K562 (cell line): Measurements from ENCODE around the gene CALB2. TPM values are rescaled to one million over a fixed set of nuclear protein-coding genes. Genes with fewer than 3 reads are reported as not detected.
A peak's percentile ranks its signal among the peaks of the same experiment; 100 is the strongest.

Source experiments
- ATAC-seq: fragments of 200-7000 bp; cut with Tn5 transposase; 3 replicates; pipeline ENCODE4 v1.9.1; 2020; ENCODE audit warnings: moderate library complexity
- BruUV-seq: library from RNA; stranded (reverse); fragments of 400-500 nt; replicated peaks from 2 replicates; lab custom pipeline; 2021; lab: Mats Ljungman, UMichigan
- CTCF ChIA-PET: fragments of 300-600 bp; formaldehyde crosslinking; extraction: SDS; loops from one replicate; lab custom pipeline; 2021; ENCODE audit warnings: low intra/inter-chr PET ratio; lab: Yijun Ruan, JAX
- POLR2A ChIA-PET: fragments of 300-600, 350-650 bp; sonication (Branson Sonifier 250); formaldehyde crosslinking; extraction: SDS; loops from one replicate; lab custom pipeline; 2021; ENCODE audit warnings: antibody characterized with exemption, inconsistent platforms; lab: Yijun Ruan, JAX
- DNase-seq, 4 experiments: peaks; one replicate each; pipeline versions ENCODE4 v3.0.0 to v3.0.0-alpha.2; 2011 to 2018; ENCODE audit warnings: low spot score in 3 of 4, mixed read lengths in 3 of 4; ENCODE audit errors: extremely low read depth in 1 of 4
- FAIRE-seq: peaks from 2 replicates; lab custom pipeline; 2011; peaks lifted over from hg19 to GRCh38; lab: Jason Lieb, UNC
- H2AFZ ChIP-seq: 2 replicates; pipeline ENCODE4 v1.6.0; 2011; ENCODE audit warnings: low read depth, low read length, control low read depth, inconsistent platforms
- H3K27ac ChIP-seq: fragments of 200-600 bp; 3 replicates; pipeline ENCODE4 v1.8.0; 2011; ENCODE audit warnings: low read depth, mild to moderate bottlenecking, control low read depth, inconsistent platforms, low read length, moderate library complexity, mixed read lengths; ENCODE audit errors: extremely low read depth
- H3K27me3 ChIP-seq, 2 experiments: fragments of 300-600 bp in 1 of 2; 2 replicates in 1 of 2; 3 replicates in 1 of 2; pipeline versions ENCODE4 v1.6.0 to v1.8.0; 2011; ENCODE audit warnings: inconsistent platforms in 2 of 2, low read length in 2 of 2, mild to moderate bottlenecking in 1 of 2, mixed read lengths in 1 of 2, moderate library complexity in 1 of 2; ENCODE audit not compliant: control insufficient read depth in 2 of 2, insufficient read depth in 2 of 2
- H3K36me3 ChIP-seq: fragments of 300-600 bp; 3 replicates; pipeline ENCODE4 v1.8.0; 2011; ENCODE audit warnings: mild to moderate bottlenecking, low read length, inconsistent platforms; ENCODE audit not compliant: control insufficient read depth, insufficient read depth
- H3K4me1 ChIP-seq, 2 experiments: fragments of 200-600 bp in 1 of 2; replicated peaks in 1 of 2; 2 replicates in 1 of 2; 3 replicates in 1 of 2; pipeline versions ENCODE4 v1.5.1 to v1.8.0; 2011; ENCODE audit warnings: inconsistent platforms in 2 of 2, low read length in 2 of 2, mild to moderate bottlenecking in 1 of 2, mixed read lengths in 1 of 2, moderate library complexity in 1 of 2; ENCODE audit not compliant: control insufficient read depth in 2 of 2, insufficient read depth in 2 of 2
- H3K4me2 ChIP-seq: 2 replicates; pipeline ENCODE4 v1.6.1; 2011; ENCODE audit warnings: low read length, control low read depth, inconsistent platforms, mixed read lengths; ENCODE audit not compliant: insufficient read depth
- H3K4me3 ChIP-seq: fragments of 200-600 bp; sonication (generic), shearing (Covaris generic); 2 replicates; pipeline ENCODE4 v1.5.1; 2016; ENCODE audit warnings: control low read depth, inconsistent platforms
- H3K79me2 ChIP-seq: fragments of 200-600 bp; 3 replicates; pipeline ENCODE4 v1.8.0; 2011; ENCODE audit warnings: low read length, inconsistent platforms; ENCODE audit not compliant: control insufficient read depth, insufficient read depth
- H3K9ac ChIP-seq, 2 experiments: 2 replicates each; pipeline versions ENCODE4 v1.6.0 to v1.6.1; 2011; ENCODE audit warnings: low read depth in 2 of 2, low read length in 2 of 2, control low read depth in 1 of 2, inconsistent platforms in 1 of 2, mild to moderate bottlenecking in 1 of 2, mixed read lengths in 1 of 2; ENCODE audit not compliant: insufficient read depth in 1 of 2
- H3K9me1 ChIP-seq: one replicate; pipeline ENCODE4 v1.6.0; 2011; ENCODE audit warnings: inconsistent platforms, mild to moderate bottlenecking, low read length, moderate library complexity; ENCODE audit not compliant: control insufficient read depth, insufficient read depth
- H3K9me3 ChIP-seq: replicated peaks from 2 replicates; pipeline ENCODE4 v1.5.1; 2011; ENCODE audit warnings: low read depth, low read length, inconsistent platforms; ENCODE audit not compliant: control insufficient read depth, insufficient read depth
- H4K20me1 ChIP-seq: replicated peaks from 2 replicates; pipeline ENCODE4 v1.6.1; 2011; ENCODE audit warnings: low read length, inconsistent platforms, mixed read lengths; ENCODE audit not compliant: control insufficient read depth, insufficient read depth
- CEBPG ChIP-seq, 3 experiments: fragments of 200-800 bp in 1 of 3; sonication (Bioruptor generic) in 1 of 3; sonication (generic) in 1 of 3; formaldehyde crosslinking in 1 of 3; IDR thresholded peaks in 2 of 3; conservative IDR thresholded peaks in 1 of 3; 2 replicates each; pipeline versions ENCODE4 v1.6.1 to v1.8.0; 2016 to 2022; ENCODE audit warnings: missing compliant biosample characterization in 2 of 3, missing genetic modification characterization in 2 of 3, mild to moderate bottlenecking in 1 of 3, missing genetic modification reagents in 1 of 3
- JUND ChIP-seq, 2 experiments: IDR thresholded peaks; 2 replicates in 1 of 2; 3 replicates in 1 of 2; pipeline ENCODE4 v1.6.1; 2011; ENCODE audit warnings: borderline replicate concordance in 2 of 2, low read depth in 2 of 2, low read length in 2 of 2, improper control_type of control experiment in 1 of 2, missing biosample characterization in 1 of 2, missing genetic modification characterization in 1 of 2, missing genetic modification reagents in 1 of 2
- POLR2AphosphoS5 ChIP-seq: IDR thresholded peaks from 2 replicates; pipeline ENCODE4 v1.6.1; 2011; ENCODE audit warnings: mild to moderate bottlenecking, low read depth, low read length, moderate library complexity; ENCODE audit not compliant: control insufficient read depth, insufficient read depth
- WGBS: fragments of 100-300 bp; shearing (Covaris generic); methylation state at CpG from one replicate; pipeline ENCODE4 v1.1.6; 2016; ENCODE audit warnings: low coverage, mixed read lengths; ENCODE audit not compliant: insufficient coverage; ENCODE audit errors: missing lambda C conversion rate; 5-methylcytosine and 5-hydroxymethylcytosine counted together
- in situ Hi-C: fragments of 300-500 bp; cut with MboI; formaldehyde crosslinking; loops from 4 replicates; pipeline ENCODE4 v1.15.0; 2018; ENCODE audit warnings: inconsistent platforms, mixed read lengths
- intact Hi-C: fragments of 100-400 bp; cut with micrococcal nuclease; formaldehyde crosslinking; loops from 2 replicates; pipeline ENCODE4 v1.14.2; 2022
- polyA plus RNA-seq, 8 experiments: library from polyadenylated mRNA; depleted of rRNA in 4 of 8; stranded (reverse) in 5 of 8; unstranded in 3 of 8; fragments of >200 nt; fragmentation: Nextera tagmentation in 2 of 8; fragmentation: Illumina TruSeq in 1 of 8; extraction: Ambion mirVana in 2 of 8; extraction: Trizol in 1 of 8; gene quantifications; 2 replicates each; pipeline versions ENCODE4 v1.2.1 to v1.2.3, GENCODE V29; 2011 to 2014; ENCODE audit warnings: inconsistent platforms in 1 of 8, missing spikeins in 1 of 8
- total RNA-seq, 7 experiments: library from RNA; depleted of rRNA in 6 of 7; stranded (reverse); fragments of >200 nt in 6 of 7; fragmentation: Illumina TruSeq in 2 of 7; extraction: Trizol in 2 of 7; gene quantifications; 2 replicates each; pipeline versions ENCODE4 v1.2.1 to v1.2.3, GENCODE V29; 2011 to 2021; ENCODE audit warnings: low replicate concordance in 1 of 7

CALB2 gene
- total and polyA plus RNA-seq, 9 of the 15 experiments (the other 6 are each of a cell fraction or from before 2014, with no cell fraction given), result not detected

DNA sequence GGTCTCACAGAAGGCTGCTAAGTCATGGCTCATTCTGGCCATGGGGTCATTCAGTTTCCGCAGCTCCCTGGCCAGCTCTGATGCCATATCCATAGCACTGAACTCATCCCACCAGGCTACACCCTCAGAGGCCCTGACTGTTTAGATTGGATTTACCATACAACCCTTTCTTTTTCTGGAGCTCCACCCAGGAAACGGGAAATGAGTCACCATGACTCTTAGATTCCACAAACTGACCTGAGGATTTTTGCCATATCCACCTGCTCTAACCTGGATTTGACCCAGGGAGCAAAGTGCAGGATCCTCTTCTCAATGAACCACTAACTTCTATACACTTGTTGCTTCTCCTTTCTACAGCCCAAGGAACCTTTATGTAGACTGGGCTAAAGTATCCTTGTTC, 20.3 kb upstream of the CALB2 start (continued):
- TF ChIP-seq JUND (IDR thresholded peaks at IDR 0.05; ENCODE audit: borderline replicate concordance, low read depth, low read length), result peak; percentile 33; the same call in 1 of the 2 replicates
- TF ChIP-seq JUND (tag; IDR thresholded peaks at IDR 0.05; ENCODE audit: borderline replicate concordance, low read depth, low read length), result peak; percentile 44; the same call in 1 of the 3 replicates
- TF ChIP-seq, all 486 proteins: peak for 4

DNA sequence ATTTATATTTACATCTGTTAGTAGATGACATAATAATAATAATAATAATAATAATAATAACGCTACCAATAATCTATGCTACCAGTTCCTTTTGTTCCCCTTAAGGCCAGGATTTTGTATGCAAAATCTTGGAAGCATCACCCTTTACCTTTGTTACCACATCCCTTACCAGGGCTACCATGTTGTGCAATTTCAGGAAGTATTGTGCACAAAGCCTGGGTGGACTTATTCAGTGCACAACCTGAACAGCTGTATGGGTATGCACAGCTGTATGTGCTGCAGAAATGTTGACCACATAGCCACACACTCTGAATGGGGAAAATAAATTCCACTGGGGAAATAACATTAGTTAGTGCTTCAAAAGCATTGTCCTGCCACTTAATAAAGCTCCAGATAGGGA, 19.9 kb upstream of the CALB2 start:
- TF ChIP-seq CEBPG (CRISPR knock-in tag; IDR thresholded peaks at IDR 0.05) (no peak), CEBPG (tag; conservative IDR thresholded peaks at IDR 0.05 in 1 of 2, IDR thresholded peaks at IDR 0.05 in 1 of 2) (0 out of 4 replicates have a peak, but pooled peaks of 1 of the 2 experiments have one; percentile 13), POLR2AphosphoS5 (no peak)
- Histone ChIP-seq H3K4me2 (no peak overlapping the region), H3K36me3 (no peaks in the 10 kb centered on the region), H3K79me2 (no peaks in the 10 kb centered on the region), H3K27ac (no peak overlapping the region), H3K4me3 (no peak overlapping the region), H2AFZ (no peak overlapping the region), H3K27me3 (peaks cover 0 to 13% of the 10 kb centered on the region in 2 experiments; a peak in 2 of 5 replicates), H3K9me3 (no peaks in the 10 kb centered on the region), H4K20me1 (no peaks in the 10 kb centered on the region), H3K4me1 (0 out of 5 replicates have a peak, but pooled peaks cover 0 to 4% of the 10 kb centered on the region in 2 experiments), H3K9me1 (no peaks in the 10 kb centered on the region), H3K9ac (no peak overlapping the region)
- ATAC-seq, result no peak
- no peak for FAIRE-seq
- in situ Hi-C loops (no loop called here), intact Hi-C loops (no loop called here)
- BruUV-seq, result no TSS peak
- no peak for DNase-seq
- CTCF ChIA-PET, result no interaction called here
- 7% methylated on average over 1 of the region's 1 CpG for WGBS
- POLR2A ChIA-PET, result no interaction called here
